Hematopoietic multipotent progenitor cell treated with erythropoietin and hydrocortisone succinate and interleukin-3 and kit ligand, for 15 days (in vitro differentiated cells): ENCODE results near the gene ACTR6.
A peak's percentile ranks its signal among the peaks of the same experiment; 100 is the strongest.
"Not testable (repeated sequence)": the region's sequence is repeated elsewhere in the genome, so short reads cannot be mapped to it uniquely, and the experiment has no call there.

Source experiments
- DNase-seq: peaks from one replicate; pipeline ENCODE4 v3.0.0-alpha.2; 2015; ENCODE audit warnings: low spot score

Gene ACTR6

GRCh38 chr12:100219328-100220109, 18.9 kb downstream of the ACTR6 start:
- DNase-seq = no peak

GRCh38 chr12:100221523-100221922, 20.9 kb downstream of the ACTR6 start:
- no peak for DNase-seq

DNA sequence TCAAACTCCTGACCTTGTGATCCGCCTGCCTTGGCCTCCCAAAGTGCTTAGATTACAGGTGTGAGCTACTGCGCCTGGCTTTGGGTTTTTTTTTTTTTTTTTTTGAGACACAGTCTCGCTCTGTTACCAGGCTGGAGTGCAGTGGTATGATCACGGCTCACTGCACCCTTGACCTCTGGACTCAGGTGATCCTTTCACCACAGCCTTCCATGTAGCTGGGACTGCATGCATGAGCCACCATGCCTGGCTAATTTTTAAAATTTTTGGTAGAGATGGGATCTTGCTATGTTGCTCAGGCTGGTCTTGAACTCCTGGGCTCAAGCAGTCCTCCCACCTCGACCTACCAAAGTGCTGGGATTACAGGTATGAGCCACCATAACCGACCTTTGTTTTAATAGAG, 21.6 kb downstream of the ACTR6 start:
- not testable (repeated sequence) for DNase-seq

DNA sequence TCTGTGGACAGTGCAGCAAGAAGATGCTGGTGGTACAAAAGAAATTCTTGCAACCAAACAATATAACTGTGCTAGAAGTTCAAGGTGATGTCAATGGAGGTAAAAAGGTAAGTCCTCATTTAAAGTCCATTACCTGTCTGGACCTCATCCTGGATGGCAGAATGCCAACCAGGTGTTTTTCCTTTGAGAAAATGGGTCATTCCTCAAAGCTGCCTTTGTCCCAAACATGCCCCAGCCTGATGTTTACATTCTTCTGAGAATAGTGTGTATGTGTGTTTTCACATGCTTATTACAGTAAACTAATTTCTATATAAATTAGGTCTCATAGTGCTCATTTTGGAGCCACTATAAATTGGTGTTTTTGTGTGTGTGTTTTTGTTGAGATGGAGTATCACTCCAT, 24.9 kb downstream of the ACTR6 start:
- no peak for DNase-seq

DNA sequence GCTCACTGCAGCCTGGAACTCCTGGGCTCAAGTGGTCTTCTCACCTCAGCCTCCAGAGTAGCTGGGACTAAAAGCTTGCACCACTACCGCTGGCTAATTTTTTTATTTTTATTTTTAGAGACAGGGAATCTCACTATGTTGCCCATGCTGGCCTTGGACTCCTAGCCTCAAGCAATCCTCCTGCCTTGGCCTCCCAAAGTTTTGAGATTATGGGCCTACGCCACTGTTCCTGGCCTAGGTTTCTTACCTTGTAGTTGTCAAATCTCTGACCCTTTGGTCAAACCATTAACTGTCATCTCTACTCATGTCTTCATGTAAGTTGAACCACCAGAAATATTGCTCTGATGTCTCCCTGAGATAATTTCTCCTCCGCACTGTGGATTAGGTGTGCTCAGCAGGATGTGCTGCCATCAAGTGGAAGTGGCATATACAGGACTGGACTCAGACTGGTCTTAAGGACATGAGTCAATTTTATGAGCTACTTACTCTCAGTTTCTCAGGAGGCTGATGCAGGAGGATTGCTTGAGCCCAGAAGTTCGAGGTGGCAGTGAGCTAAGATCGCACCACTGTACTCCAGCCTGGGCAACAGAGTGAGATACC, 28.5 kb downstream of the ACTR6 start:
- DNase-seq = no peak

DNA sequence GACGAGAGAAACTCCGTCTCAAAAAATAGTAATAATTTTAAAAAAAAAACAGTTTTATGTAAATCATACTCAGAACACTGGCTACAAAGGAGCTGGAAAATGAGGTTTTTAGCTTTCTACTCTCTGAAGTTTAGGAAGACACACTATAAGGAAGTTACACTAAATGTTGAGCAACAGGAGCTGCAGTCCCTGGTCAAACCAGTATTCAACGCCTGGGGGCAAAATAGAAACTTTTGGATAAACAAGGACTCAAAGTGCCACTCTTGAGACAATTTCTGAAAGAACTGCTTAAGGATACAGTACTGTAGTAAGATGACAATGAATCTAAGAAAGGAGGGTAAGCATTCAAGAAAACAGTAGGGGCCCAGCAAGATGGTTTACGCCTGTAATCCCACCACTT, 29.3 kb downstream of the ACTR6 start:
- no peak for DNase-seq

GRCh38 chr12:100231873-100232272, 31.3 kb downstream of the ACTR6 start:
- not testable (repeated sequence) for DNase-seq

DNA sequence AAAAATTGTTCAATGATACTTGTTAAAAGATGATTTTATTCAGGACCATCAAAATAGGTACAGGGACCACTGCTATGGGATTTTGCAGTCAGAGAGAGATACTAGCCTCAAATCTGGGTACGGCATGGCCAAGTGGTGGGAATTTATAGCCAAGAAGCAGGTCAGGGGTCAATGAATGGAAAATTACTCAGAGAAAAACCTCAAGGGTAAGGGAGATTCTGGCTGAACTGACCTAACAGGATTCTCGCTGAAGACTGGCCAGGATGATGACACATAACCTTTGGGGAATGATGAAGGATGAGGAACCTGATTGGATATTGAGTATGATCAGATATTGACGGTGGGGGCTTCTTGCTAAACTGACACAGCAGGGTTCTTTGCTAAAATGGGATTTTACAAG, 33.6 kb downstream of the ACTR6 start:
- DNase-seq = no peak

GRCh38 chr12:100234591-100235304, 34.1 kb downstream of the ACTR6 start:
- peak; percentile 54 for DNase-seq

DNA sequence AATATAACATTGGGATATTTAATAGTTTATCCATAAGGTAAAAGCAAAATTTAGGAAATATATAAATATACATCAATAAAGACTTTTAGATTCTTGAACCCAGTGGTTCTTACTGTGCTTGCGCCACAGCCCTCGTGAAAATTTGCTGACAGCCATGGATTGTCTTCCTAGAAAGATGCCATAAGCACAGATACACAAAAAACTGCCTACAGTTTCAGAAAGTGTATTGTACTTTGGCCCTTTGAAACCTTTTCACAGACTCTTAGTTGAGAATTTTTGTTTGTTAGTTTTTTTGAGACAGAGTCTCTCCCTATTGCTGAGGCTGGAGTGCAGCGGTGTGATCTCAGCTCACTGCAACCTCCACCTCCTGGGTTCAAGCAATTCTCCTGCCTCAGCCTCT, 38.2 kb downstream of the ACTR6 start:
- DNase-seq = no peak

- DNase-seq = no peak
Measured at GRCh38 chr12:100239589-100239988, 39.0 kb downstream of the ACTR6 start.

- no peak for DNase-seq
Measured at GRCh38 chr12:100243137-100243536, 42.5 kb downstream of the ACTR6 start.

- no peak for DNase-seq
Measured at GRCh38 chr12:100247765-100248164, 47.1 kb downstream of the ACTR6 start.

DNA sequence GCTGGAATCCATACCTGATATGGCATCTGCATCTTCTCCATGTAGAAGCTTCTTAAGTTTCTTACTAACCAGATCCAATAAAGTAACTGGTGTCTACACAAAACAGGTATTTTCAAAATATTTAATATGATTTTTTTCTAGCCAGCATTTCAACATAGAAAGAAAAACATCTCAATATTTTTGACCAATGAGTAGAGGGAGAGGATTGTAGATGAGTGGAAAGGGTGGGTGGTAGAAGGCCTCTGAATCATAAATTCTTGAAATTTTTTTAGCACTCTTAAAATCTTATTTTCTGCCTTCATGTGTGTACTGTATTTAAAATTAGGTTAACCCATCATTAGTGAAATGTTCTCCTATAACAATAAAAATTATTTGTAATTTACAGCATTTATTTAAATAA, 48.3 kb downstream of the ACTR6 start:
- no peak for DNase-seq

- no peak for DNase-seq
Measured at GRCh38 chr12:100249941-100250340, 49.3 kb downstream of the ACTR6 start.

DNA sequence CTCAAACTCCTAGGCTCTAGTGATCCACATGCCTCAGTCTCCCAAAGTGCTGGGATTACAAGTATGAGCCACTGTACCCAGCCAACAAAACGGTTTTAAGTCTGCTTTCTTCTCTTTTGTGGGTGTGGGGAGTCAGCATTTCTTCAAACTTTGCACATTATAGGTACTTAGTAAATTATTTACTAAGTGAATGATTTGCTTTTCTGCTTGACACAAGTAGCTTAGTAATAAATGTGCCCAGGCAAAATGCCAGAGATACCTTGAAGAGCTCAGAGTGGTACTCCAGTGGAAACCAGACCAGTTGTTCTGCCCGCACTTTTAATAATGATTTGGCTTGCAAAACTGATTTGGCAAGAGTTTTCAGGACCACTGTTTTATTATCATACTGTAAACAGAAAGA, 51.3 kb downstream of the ACTR6 start:
- DNase-seq = no peak

- no peak for DNase-seq
Measured at GRCh38 chr12:100253437-100253836, 52.8 kb downstream of the ACTR6 start.

DNA sequence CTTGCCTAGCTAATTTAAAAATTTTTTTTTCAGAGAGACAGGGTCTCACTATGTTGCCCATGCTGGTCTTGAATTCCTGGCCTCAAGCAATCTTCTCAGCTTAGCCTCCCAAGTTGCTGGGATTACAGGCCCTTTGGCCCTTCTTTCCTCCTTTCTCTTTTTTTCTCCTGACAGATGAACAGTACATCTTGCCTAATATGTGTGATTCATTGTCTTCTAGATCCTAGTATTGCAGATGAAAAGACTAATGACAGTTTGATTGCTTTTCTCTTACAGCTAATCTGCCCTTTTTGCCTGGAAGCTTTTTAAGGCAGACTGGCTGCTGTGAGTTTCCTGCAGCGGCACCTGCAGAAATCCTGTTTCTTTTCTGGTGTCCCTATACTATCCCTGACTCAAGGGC, 54.3 kb downstream of the ACTR6 start:
- DNase-seq = no peak

DNA sequence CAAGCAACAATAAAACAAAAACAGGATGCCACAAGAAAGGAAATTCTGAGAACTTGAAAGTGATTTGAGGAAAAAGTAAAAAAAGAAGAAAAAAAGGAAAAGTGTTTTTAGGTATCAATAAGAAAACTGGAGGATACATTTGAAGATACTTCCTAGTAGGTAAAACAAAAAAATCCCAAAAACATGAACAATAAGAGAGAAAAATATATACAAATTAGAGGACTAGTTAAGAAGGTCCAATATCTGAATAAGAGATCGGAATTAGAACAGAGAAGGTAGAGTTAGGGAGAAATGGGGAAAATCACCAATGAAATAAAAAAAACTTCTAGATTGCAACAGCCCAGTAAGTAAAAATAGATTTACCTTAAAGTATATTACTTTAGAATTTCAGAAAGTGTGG, 57.5 kb downstream of the ACTR6 start:
- no peak for DNase-seq

GRCh38 chr12:100263131-100263530, 62.5 kb downstream of the ACTR6 start:
- DNase-seq = no peak

DNA sequence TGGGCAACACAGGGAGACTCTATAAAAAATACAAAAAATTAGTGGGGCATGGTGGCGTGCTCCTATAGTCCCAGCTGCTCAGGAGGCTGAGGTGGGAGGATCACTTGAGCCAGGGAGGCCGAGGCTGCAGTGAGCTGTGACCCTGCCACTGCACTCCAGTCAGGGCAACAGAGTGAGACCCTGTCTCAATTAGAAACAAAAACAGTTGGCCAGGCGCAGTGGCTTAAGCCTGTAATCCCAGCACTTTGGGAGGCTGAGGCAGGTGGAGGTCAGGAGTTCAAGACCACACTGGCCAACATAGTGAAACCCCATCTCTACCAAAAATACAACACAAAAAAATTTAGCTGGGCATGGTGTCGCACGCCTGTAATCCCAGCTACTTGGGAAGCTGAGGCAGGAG, 64.5 kb downstream of the ACTR6 start:
- DNase-seq = not testable (repeated sequence)

DNA sequence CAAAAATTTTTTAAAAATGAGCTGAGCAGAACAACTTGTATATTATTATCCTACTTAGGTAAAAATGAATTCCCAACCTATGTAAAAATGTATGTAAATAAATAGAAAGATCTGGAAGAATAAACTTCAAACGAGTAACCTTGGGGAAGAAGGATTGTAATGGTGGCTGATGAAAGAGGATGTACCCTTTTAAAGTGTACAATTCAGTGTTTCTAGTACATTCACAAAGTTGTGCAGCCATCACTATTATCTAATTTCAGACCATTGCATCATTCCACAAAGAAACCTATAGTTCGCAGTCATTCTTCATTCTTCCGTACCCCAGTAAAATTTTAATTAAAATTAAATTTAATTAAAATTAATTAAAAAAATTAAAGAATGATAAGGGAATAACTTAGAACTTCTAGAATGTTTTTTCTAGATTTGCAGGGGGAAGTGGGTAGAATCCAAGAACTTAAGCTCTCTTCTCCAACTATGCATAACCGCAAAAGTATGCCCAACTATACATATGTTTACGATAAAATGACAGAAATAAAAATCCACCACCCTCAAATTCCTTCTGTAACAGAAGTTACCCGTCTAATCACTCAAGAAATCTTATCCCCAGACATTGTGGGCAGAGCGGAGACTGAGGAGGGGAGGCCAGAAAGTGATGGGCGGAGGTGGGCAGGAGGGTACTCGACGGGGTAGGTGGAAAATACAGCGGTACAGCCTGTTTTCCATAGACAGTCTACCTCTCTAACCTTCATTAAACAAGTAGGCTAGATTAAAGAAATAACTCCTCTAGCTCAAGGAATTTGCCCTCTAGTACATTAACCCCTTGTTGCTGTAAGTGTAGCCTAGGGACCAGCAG, 65.3 kb downstream of the ACTR6 start:
- DNase-seq = no peak

DNA sequence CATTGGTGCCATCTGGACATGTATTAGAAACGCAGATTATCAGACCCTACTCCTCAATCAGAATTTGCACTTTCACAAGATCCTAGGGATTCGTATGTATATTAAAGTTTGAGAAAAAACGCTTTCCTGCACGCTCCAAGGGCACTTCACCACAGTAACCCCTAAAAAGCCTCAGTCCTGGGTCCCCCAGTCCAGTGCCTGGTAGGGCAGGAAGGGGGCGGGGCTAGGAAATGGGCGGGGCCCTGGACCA, 65.9 kb downstream of the ACTR6 start:
- DNase-seq = no peak
